OCI-LY1 (cell line): ENCODE measurements around the gene GLT6D1.

Experiments used
- H2AFZ ChIP-seq: fragments of 200-600 bp; sonication (generic), shearing (Covaris generic); 2 replicates; pipeline ENCODE4 v1.6.0; 2014; ENCODE audit warnings: antibody characterized with exemption, mild to moderate bottlenecking, low read length
- H3F3A ChIP-seq: fragments of 200-600 bp; sonication (generic), shearing (Covaris generic); 2 replicates; pipeline ENCODE4 v1.6.0; 2014; ENCODE audit warnings: mild to moderate bottlenecking, antibody characterized with exemption, low read length, moderate library complexity; ENCODE audit not compliant: insufficient read depth
- H3K27ac ChIP-seq: fragments of 200-600 bp; sonication (generic); 2 replicates; pipeline ENCODE4 v1.5.1; 2014; ENCODE audit warnings: low read length, mixed run types, mild to moderate bottlenecking, low read depth; ENCODE audit not compliant: poor library complexity, severe bottlenecking
- H3K27me3 ChIP-seq: fragments of 200-600 bp; sonication (generic); 2 replicates; pipeline ENCODE4 v1.6.0; 2014; ENCODE audit warnings: antibody characterized with exemption, mild to moderate bottlenecking, low read length, moderate library complexity; ENCODE audit not compliant: insufficient read depth
- H3K36me3 ChIP-seq: fragments of 200-600 bp; sonication (generic); 2 replicates; pipeline ENCODE4 v1.6.1; 2014; ENCODE audit warnings: mild to moderate bottlenecking, antibody characterized with exemption, low read length, moderate library complexity, mixed read lengths; ENCODE audit not compliant: insufficient read depth
- H3K4me1 ChIP-seq: fragments of 200-600 bp; sonication (generic); 2 replicates; pipeline ENCODE4 v1.5.1; 2014; ENCODE audit warnings: mild to moderate bottlenecking, low read length, moderate library complexity; ENCODE audit not compliant: insufficient read depth, severe bottlenecking
- H3K4me2 ChIP-seq: fragments of 200-600 bp; sonication (generic), shearing (Covaris generic); 2 replicates; pipeline ENCODE4 v1.6.1; 2014; ENCODE audit warnings: low read length
- H3K4me3 ChIP-seq: fragments of 200-600 bp; sonication (generic); 2 replicates; pipeline ENCODE4 v1.5.1; 2014; ENCODE audit warnings: low read length, low read depth, mild to moderate bottlenecking, mixed read lengths; ENCODE audit not compliant: poor library complexity, severe bottlenecking
- H3K79me2 ChIP-seq: fragments of 200-600 bp; shearing (Covaris generic); 2 replicates; pipeline ENCODE4 v1.6.1; 2016; ENCODE audit warnings: mixed run types, low read length, mixed read lengths; ENCODE audit not compliant: insufficient read depth
- H3K9ac ChIP-seq: fragments of 200-600 bp; sonication (generic), shearing (Covaris generic); 2 replicates; pipeline ENCODE4 v1.6.1; 2014; ENCODE audit warnings: mild to moderate bottlenecking, low read length, mixed read lengths
- H3K9me2 ChIP-seq: fragments of 200-600 bp; sonication (generic), shearing (Covaris generic); 2 replicates; pipeline ENCODE4 v1.6.1; 2014; ENCODE audit warnings: low read depth, mild to moderate bottlenecking, low read length, mixed read lengths
- H3K9me3 ChIP-seq: fragments of 200-600 bp; shearing (Covaris generic); 2 replicates; pipeline ENCODE4 v1.6.1; 2014; ENCODE audit warnings: low read length, mixed read lengths
- H4K20me1 ChIP-seq: fragments of 200-600 bp; sonication (generic), shearing (Covaris generic); 2 replicates; pipeline ENCODE4 v1.6.0; 2016; ENCODE audit warnings: mild to moderate bottlenecking, low read length; ENCODE audit not compliant: insufficient read depth
- EZH2 ChIP-seq: fragments of 200-600 bp; sonication (generic), shearing (Covaris generic); IDR thresholded peaks from 2 replicates; pipeline ENCODE4 v1.8.0; 2017; ENCODE audit warnings: borderline replicate concordance, mixed run types, mild to moderate bottlenecking, antibody characterized with exemption, low read length, moderate library complexity, mixed read lengths
- TF ChIP-seq, protein P1 (sequence below): fragments of 200-600 bp; sonication (generic), shearing (Covaris generic); IDR thresholded peaks from 2 replicates; pipeline ENCODE4 v1.5.1; 2017; ENCODE audit warnings: mild to moderate bottlenecking, antibody characterized with exemption, low read length, moderate library complexity, mixed read lengths

GLT6D1 gene

DNA sequence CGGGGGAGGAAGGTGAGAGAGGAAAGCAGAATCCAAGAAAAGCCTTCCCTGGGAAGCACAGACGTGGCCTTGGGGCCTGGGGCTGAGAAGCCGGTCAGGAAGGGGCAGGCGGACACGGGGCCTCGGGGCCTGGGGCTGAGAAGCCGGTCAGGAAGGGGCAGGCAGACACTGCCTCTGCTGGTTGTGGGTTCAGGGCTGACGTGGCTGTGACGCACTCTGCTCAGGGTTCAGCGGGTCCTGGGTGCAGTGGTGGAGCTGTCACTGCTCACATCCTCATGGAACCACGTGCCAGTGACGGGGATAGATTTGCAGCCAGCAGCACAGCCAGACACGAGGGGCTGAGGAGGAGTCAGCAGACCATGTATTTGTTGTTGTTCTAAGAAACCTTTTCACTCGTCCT, 65.0 kb downstream of the GLT6D1 start:
- H3K4me3 ChIP-seq: no peak overlapping the region
- H3K9me2 ChIP-seq: no peaks in the 10 kb centered on the region
- H3K79me2 ChIP-seq: no peaks in the 10 kb centered on the region
- H3K36me3 ChIP-seq: no peaks in the 10 kb centered on the region
- no peak overlapping the region for H3K27ac ChIP-seq
- H2AFZ ChIP-seq: no peak overlapping the region
- no peaks in the 10 kb centered on the region for H4K20me1 ChIP-seq
- TF ChIP-seq, protein P1, sequence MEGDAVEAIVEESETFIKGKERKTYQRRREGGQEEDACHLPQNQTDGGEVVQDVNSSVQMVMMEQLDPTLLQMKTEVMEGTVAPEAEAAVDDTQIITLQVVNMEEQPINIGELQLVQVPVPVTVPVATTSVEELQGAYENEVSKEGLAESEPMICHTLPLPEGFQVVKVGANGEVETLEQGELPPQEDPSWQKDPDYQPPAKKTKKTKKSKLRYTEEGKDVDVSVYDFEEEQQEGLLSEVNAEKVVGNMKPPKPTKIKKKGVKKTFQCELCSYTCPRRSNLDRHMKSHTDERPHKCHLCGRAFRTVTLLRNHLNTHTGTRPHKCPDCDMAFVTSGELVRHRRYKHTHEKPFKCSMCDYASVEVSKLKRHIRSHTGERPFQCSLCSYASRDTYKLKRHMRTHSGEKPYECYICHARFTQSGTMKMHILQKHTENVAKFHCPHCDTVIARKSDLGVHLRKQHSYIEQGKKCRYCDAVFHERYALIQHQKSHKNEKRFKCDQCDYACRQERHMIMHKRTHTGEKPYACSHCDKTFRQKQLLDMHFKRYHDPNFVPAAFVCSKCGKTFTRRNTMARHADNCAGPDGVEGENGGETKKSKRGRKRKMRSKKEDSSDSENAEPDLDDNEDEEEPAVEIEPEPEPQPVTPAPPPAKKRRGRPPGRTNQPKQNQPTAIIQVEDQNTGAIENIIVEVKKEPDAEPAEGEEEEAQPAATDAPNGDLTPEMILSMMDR: no peak
- no peak for TF ChIP-seq EZH2
- H3K4me2 ChIP-seq: no peak overlapping the region
- H3F3A ChIP-seq: no peaks in the 10 kb centered on the region
- no peaks in the 10 kb centered on the region for H3K4me1 ChIP-seq
- H3K9ac ChIP-seq: no peak overlapping the region
- peaks cover 13% of the 10 kb centered on the region; the same call in 1 of the 2 replicates for H3K27me3 ChIP-seq
- H3K9me3 ChIP-seq: no peaks in the 10 kb centered on the region
